Lower leg skin (tissue), 3 donors: ENCODE results near the gene TFEB.

Experiments
- CTCF ChIP-seq, 3 donors: fragments of 450-650 bp; IDR thresholded peaks; one replicate each; pipeline ENCODE4 v1.5.1; 2016; ENCODE audit warnings: antibody characterized with exemption in 3 of 3, mild to moderate bottlenecking in 3 of 3, moderate library complexity in 2 of 3
- POLR2A ChIP-seq, 2 donors: fragments of 450-650 bp; IDR thresholded peaks; one replicate each; pipeline ENCODE4 v1.6.1; 2016 to 2017; ENCODE audit warnings: antibody characterized with exemption in 2 of 2, mild to moderate bottlenecking in 1 of 2, moderate library complexity in 1 of 2

- TF ChIP-seq CTCF (IDR thresholded peaks at IDR 0.05) (no peak), POLR2A (IDR thresholded peaks at IDR 0.05) (no peak)
These were observed 95.5 kb downstream of the TFEB start for GRCh38 chr6:41639809-41640371.
